HL-60/S4 treated with phorbol 12-myristate 13-acetate at 8.2 ng/mL for 4 days and 3 days (cell line): Measurements from ENCODE around the gene ALAD.

Experiments
- in situ Hi-C: fragments of 300-500 bp; cut with MboI; formaldehyde crosslinking; loops from 2 replicates; pipeline ENCODE4 v1.15.0; 2022; ENCODE audit warnings: low sequenced_read_pairs

ALAD gene

DNA sequence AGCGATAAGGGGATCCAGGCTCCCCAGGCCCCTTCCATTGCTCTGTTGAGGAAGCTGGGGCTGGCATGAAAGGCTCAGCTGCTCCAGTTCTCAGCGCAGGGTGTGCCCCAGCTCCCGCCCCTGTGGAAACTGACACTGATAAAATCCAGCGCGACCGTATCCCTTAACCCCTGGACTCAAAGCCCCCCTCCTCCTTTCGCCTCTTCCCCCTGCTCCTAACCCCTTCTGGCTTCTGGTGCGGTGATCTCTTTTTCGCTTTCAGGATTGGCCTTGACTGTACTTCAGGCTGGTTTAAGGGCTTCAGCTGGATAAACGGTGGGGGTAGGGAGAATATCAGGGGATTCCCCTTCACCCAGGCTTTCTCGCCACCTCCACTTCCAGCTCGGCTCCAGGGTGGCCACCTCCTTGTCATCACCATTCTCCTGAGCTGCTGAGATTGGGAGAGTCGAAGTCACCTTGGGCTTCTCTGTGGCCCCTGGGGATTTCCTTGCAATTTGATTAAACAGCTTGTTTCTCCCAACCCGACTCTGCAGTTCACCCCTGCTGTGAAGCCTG, 50.9 kb downstream of the ALAD start:
- in situ Hi-C loops = no loop called here

DNA sequence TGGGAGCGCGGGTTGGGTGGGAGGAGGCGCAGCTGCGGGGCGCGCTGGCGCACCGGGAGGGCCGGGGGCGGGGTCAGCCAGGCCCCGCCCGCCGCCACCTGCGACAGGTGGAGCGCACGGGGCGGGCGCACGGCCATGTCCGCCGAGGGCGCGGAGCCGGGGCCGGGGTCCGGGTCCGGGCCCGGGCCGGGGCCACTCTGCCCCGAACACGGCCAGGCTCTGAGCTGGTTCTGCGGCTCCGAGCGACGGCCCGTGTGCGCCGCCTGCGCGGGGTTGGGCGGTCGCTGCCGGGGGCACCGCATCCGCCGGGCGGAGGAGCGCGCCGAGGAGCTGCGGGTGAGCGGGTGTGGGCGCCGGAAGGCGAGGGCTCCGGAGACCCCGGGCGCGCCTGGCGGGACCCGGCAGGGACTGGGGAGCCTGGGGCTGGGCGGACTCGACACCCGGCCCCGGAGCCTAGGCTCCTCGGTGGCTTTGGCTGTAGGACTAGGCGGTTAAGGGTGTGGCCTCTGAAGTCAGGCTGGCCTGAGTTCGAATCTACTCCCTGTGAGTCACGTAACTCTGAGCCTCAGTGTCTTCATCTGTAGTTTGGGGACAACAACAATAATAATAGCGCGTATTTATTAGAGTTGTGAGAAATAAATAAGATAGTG, 51.5 kb downstream of the ALAD start, which contains the start of gene BSPRY:
BSPRY (plus strand) TSS at position 97 of the 650 bp plus-strand sequence; CDS start at position 136, 39 bp downstream.
- in situ Hi-C loops = no loop called here

DNA sequence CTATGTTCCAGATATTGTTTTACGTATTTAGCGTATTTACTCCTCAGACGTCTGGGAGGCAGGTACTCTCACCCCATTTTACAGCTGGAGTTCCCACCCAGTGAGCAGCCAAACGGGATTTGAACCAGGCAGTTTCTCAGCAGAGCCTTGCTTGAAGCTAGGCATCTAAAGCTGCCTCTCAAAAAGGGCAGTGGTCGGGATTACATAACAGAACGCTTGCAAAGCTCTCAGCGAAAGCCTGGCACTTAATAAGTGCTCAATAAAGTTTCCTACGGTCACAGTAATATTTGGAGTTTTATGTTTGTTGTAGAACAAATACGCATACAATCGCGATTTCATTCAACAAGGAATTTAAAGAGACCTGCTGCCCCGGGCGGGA, 52.0 kb downstream of the ALAD start:
- in situ Hi-C loops = no loop called here

DNA sequence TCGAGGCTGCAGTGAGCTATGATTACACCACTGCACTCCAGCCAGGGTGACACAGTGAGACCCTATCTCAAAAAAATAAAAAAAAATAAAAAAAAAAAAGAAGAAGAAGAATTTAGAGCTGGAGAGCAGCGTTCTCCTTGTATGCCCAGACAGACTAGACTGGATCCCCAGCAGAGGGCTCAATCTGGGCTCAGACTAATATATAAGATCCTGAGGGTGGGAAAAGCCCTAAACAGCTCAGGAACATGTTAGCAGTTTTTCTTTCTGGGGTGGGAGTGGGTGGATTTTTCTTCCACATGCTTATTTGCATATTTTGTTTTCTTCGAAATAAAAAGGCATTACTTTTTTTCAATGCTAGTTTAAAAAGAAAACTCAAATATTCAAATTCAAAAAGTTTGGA, 52.6 kb downstream of the ALAD start:
- in situ Hi-C loops = no loop called here

DNA sequence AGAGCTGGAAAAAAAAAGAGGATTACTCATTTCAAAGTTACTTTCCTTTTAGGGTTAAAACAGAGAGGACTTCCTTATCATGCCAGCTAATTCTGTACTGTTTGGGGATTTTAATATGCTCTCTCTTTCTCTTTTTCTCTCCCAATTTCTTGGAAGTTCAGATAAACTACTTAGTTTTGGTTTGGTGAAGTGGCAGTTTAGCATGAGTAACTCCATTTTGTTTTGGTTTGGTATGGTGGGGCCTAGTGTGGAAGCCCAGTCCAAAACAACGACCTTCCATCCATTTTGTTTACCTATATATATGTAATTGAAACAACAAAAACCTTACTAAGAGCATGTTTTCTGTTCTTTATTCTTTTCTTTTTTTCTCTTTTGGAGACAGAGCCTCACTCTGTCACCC, 55.4 kb downstream of the ALAD start:
- in situ Hi-C loops = no loop called here

DNA sequence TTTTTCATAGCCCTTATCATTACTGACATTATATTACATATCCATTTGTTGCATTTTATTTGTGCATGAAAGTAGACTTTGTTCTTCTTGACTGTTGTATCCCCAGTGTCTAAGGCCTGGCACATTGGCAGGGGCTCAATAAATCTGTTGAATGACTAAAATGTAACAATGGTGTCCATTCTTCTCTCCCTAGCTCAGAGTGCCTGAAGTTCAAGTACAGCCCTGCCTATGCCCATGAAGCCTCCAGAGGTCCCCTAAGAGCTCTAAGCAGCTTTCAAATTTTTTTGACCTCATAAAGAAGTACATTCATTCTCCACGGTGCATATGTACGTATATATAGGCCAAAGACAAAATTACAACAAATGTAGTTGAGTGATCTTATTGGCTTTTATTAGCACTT, 55.9 kb downstream of the ALAD start:
- in situ Hi-C loops = no loop called here

DNA sequence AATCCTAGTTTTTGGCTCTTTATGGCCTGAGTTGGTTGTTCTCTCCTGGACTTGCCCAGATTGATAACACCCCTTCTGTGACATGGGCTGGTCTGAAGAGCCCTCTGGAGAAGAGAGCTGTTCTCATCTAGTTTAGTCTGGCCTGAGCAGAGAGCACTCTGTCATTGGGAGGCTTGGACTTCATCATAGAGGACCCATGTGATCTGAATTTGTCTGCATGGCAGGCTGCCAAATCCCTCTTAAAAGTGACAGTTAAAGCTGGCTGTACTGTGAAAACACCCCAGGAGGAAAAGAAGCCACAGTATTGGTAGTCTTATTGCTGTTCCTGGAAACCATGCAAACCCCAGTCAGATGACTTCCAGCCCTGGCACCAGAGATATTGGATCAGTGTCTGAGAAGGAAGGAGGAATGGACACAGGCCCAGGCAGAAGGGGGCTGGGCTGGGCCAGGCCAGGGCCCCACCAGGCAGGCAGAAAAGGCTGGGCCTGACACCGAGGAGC, 57.3 kb downstream of the ALAD start:
- in situ Hi-C loops = no loop called here

DNA sequence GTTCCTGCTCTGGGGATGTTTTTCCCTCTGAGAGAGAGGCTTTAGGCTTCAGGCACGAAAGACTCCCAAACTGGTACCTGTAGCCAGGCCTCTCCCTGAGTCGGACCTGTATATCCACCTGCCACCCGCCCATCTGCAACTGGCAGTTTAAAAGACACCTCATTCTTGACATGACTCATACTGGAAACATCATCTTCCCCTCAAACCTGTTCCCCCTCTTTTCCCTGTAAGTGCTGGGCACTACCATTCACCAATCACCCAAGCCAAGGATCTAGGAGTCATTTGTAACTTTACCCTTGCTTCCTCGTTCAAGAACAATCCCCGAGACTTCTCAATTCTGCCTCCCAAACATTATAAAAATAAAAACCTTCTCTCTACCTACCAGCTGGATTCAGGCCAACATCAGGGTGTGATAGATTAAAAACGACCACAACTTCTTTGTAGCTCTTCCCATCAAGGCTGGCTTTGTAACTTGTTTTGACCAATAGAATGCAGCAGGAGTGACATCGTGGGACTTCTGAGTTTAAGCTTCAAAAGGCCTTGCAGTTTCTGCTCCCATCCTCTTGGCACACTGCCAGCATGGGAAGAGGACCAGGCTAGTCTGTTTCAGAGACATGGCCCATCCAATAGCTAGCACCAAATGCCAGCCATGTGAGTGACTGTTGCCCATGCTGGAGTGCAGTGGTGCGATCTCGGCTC, 59.2 kb downstream of the ALAD start:
- in situ Hi-C loops = no loop called here

DNA sequence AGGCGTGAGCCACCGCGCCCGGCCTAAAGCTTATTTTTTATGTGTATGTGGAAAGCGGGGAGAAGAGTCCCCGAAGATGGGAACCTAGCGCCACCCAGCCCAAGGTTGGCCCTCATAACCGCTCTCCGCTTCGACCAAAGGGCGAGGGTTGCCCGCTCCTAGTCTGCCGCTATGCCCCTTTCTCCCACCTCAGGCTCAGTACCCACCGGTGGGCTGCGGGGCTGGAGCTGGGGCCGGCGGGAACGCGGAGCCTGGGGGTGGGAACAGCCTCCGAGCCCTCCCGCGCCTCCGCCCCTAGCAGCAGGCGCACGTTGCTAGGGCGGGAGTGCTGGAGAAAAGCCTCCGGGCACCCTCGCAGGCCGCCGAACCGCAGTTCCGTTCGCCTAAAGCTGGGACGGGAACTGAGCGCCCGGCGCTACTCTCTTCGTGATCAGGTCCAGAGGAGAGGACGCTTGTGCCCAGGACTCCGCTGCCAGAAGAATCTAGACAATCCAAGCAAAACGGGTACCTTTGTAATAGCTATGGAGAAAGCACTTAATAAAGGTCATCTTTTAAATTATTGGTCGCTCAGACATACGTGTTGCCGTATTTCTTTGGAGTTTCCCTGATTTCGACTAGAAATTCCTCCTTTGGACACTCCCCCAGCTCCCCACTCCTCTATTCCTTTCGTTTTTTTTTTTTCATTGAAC, 60.9 kb downstream of the ALAD start, which contains the start of gene WDR31:
WDR31 (minus strand) TSS at position 265 of the 689 bp plus-strand sequence. CDS start 8,253 bp downstream, outside the sequence.
- in situ Hi-C loops = no loop called here

DNA sequence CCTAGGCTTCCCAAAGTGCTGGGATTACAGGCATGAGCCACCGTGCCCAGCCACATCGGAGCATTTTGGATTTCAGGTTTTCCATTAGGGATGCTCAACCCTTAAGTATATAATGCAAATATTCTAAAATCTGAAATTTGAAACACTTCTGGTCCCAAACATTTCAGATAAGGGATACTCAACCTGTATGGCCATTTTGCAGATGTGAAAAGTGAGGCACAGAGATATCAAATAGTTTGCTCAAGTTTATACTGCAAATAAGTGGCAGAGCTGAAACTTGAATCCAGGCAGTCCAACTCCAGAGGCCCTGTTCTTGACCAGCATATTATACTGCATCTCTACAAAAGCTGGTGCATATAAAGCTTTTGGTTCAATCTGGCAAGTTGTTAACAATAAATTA, 63.4 kb downstream of the ALAD start:
- in situ Hi-C loops = no loop called here
